Measurements from ENCODE around the gene SLAMF9.

The SLAMF9 gene

DNA sequence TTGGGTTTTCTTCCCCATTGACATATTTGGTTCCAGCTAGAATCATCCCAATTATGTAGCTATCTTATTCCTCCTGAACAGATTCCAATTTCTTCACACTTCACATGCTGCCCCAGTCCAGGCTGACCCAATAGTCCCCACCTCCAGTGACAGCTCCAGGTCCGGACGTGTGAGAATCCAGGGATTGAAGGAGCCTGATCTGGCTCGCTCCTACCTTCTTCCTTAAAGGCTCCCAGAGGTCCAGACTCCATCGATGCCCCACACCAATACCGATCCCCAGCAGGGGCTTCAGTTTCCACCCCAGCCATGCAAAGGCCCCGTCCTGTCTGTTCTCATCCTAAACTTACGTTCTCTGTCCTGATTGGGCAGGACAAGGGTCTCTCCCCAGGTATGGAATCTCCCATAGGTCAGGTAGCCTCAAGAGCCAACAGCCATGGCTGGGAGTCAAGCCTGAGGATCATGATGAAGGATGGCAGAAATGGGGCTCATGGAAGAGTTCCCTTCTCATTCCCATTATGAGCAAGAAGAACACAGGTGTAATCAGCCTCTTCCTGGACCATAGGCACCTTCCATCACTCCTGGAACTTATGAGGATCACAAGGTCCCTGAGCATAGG, 20.4 kb upstream of the SLAMF9 start:
- no peak for DNase-seq

DNA sequence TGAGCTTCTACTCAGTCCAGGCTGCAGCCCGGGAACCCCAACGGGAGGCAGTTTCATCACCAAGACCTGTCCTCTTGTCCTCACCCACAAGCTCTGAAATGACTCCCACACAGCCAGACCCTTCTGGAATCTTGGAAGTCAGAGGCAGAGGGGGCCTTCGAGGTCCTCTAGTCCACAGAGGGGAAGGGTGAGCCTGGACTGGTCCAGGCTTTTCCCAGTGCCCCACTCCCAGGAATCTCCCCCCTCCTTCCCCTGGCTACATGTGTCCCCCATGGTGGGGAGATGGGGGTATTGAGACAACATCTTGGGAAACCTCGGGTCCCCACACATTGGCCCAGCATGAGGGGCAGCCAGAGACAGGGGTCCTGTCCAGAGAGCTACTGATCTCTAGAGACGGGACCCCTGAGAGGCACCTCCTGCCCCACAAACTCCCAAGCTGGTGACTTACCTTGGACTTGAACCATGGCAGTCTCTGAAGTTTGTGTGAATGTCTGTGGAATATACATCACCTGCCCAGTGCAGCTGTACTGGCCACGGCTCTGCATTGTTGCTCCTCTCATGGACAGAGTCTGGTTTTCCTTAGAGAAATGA, 19.4 kb upstream of the SLAMF9 start:
- no peak for DNase-seq

DNA sequence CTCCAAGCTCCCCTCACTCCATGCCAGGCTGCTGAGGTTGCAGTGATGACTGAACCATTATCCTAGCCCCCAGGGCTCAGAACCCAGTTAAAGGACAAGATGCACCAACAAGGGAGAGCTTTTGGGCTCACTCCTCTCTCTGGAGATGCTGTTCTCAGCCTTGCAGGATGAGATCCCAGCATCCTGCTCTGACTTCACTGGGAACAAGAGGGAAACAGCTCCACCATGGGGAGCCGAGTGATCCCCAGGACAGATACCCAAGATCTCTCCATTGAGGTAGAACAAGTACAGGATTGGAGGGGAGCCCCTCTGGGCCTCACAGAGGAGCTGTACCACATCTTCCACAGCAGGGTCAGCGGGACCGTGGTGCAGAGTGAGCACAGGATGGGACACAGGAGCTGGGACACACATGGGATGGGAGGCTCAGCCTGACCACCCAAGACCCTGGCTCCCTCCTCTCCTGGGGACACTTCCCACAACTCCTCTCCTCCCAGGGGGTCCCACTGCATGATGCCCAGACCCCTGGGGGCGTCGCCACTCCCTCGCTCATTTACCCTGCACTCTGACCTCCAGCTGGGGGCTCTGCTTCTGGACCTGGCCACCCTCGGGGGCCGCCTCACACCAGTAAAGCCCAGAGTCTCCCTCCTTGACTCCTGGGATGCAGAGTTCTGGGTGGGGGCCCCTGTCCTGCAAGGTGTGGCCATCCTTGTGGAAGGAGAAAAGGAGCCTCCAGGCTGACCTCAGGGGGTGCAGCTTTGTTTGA, 18.6 kb upstream of the SLAMF9 start:
- no peak for DNase-seq

DNA sequence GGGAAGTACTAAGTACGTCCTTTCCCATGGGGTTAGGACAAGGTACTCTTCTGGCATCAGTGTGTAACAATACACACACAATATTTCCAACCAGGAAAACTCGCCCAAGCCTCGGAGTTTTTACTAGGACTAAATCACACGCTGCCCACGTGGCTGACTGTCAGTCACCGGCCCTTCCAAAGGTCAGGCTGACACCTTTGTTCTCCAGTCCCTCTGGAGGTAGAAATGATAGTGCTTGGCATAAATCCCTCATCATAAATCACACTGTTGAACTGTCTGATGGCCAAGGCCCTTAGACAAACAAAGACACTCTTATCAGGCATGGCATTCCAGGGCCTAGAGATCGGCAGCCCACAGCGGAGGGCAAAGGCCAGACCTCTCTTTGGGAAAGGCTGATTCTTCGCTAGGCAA, 16.9 kb upstream of the SLAMF9 start:
- no peak for DNase-seq

DNA sequence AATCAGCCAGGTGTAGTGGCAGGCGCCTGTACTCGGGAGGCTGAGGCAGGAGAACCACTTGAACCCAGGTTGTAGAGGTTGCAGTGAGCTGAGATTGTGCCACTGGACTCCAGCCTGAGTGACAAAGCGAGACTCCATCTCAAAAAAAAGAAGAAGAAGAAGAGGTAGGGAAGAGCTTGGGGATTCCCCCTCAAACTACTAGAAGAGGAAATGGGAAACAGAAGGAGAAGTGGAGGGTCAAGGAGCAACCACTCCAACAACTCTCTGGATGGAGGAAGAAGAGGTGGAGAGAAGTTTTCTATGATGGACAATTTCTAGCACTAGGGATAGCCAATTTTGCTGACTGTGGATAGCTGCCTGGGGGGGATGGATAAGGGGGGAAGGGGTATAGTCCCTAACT, 14.9 kb upstream of the SLAMF9 start:
- DNase-seq, result no peak

DNA sequence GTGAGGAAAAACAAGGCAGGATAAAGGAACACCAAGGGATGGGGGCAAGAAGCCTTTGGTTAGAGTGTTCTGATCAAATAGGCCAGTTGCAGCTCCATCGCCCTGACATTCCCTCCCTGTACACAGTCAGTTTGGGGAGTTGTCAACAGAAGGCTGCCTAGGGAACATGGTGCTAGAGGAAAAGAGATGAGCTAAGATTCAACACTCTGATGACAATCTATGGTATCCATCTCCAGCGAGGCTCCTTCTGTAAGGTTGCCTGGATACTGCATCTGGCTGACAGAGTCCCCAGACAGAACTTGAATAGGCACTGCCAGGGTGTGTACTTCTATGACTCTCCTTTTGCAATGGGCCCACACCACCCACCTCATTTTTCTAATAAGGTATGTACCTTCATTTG, 11.2 kb upstream of the SLAMF9 start:
- no peak for DNase-seq

DNA sequence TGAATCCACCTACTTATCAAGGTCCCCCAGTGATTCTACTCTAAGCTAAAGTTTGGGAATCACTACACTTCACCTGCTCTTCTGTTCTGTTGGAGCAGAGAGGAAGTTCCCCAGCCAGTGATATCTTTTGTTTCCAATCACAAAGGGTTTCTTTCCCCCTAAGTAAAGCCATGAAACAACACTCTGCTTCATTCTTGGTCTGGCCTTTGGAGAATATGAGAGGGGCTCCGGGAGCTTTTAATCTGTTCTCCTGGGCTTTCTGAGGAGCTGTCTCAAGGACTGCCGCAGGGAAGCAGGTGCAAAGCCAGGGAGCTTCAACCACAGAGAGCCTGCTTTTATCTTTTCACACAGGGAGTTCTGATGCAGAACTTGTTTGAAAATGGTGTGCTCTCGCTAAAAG, 10.1 kb upstream of the SLAMF9 start:
- no peak for DNase-seq

DNA sequence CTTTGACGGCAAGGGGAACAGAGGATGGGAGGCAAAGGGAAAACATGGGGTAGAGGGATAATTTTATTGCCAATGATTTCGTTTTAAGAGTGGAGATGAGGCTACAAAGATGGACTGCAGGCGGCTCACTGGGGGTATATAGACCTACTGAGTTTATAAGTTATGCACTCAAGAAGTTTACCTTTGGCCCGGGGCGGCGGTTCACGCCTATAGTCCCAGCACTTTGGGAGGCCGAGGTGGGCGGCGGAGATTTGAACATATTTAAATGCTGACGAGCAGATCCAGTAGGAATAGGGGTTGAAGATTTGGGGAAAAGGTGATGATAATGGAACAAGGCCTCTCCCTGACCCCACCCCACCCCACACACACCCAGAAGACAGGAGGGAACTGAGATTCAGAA, 8.1 kb upstream of the SLAMF9 start:
- no peak for DNase-seq

DNA sequence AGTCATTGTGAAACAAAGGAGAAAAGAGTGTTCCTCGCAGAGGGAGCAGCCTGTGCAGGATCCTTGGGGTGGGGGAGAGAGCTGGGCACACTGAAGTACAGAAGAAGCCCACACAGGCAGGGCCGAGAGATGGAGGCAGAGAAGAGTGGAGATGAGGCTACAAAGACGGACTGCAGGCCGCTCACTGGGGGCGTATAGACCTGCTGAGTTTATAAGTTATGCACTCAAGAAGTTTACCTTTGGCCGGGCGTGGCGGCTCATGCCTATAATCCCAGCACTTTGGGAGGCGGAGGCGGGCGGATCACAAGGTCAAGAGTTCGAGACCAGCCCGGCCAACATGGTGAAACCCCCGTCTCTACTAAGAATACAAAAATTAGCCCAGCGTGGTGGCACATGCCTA, 7.6 kb upstream of the SLAMF9 start:
- no peak for DNase-seq

DNA sequence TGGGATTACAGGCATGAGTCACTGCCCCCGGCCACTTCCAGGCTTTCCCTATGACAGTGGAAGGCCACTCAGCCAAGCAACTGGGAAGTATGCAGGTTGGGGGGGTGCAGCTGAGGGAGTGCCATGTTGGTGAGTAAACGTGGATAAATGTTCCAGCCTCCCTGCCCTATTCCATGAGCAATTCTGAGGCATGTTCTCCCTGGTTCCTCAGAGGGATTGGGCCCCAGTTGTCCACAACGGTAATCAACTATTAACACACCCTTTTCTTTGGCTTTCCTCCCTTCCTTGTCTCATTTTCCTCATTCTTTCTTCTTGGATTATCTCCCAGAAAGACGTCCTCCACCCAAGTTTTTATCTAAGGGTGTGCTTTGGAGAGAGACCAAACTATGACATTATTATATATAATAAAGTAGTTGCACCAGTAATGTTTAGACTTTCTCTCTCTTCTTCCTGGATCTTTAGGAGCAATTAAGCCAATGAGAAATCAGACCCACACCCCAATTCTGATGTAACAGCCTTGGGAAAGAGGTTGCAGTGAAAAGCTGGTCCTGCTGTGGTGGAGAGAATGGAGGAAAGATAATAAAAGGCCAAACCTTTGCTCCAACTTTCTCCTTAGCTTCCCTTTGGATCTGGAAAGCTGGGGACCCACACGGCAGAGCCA, 6.8 kb upstream of the SLAMF9 start:
- DNase-seq, result no peak

DNA sequence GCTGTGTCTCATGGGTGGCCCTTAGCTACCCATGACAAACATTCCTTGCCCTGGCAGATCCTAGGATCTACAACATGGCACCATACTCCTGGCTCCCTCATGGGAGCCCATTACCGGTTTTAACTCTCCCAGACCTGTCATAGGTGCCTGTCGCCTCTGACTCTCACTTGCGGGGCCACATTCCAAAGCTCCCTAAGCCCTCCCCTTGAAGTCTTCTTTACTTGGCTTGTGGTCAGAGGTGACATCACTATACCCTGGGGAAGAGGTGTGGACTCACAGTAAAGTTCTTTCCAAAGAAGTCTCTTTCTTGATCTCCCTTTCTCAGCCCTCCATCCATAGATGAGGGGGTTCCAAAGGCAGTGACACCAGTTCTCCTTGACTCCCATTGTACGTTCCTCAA, 5.4 kb upstream of the SLAMF9 start:
- no peak for DNase-seq

DNA sequence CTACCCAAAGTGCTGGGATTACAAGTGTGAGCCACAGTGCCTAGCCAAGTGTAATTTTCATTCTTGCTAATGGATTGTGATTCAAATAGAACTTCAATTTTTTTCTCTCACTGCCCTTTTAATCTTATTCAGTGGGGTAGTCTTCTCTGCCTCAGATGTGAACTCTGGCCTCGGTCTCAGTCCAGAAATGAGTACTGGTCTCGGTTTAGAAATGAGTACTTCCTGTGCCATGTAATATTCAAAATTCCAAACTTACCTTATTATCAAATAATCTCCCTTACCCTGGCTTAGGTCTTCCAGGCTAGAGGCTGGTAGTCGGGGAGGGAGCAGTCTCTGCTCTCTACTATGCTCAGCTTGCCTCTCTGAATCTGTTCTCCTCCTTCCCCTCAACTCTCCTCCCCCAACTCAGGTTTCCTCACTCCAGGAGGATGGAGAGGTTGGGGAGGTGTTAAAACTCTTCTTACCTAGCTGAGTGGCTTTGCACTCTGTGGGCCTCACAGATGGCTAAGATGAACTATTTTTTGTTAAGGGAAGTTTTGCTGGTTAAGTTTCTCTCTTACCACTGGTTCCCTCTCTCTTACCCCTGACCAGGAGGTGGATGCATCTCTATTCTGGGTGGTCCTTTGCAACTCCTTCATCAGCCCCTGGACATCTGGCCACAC, 4.8 kb upstream of the SLAMF9 start:
- no peak for DNase-seq

DNA sequence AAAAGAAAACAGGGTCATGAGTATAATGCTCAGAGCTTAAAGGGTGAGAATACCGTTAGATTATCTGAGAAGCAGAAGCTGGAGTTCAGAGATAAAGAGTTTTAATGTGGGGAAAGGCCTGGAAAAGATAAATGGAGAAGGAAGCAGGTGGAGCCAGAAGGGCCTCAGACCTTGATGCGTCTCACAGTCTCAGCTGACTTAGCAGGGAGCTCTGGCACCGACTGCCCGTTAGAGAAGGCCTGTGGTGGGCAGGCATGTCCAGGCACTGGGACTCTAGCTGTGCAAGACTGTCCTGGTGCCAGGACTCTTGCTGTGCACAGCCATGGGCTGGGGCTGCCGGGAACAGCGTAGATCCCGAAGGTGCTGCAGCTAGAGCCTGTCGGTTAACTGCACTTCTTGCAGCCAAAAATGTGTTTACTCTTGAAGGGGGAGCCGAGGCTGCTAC, 3.8 kb upstream of the SLAMF9 start:
- DNase-seq, result no peak

DNA sequence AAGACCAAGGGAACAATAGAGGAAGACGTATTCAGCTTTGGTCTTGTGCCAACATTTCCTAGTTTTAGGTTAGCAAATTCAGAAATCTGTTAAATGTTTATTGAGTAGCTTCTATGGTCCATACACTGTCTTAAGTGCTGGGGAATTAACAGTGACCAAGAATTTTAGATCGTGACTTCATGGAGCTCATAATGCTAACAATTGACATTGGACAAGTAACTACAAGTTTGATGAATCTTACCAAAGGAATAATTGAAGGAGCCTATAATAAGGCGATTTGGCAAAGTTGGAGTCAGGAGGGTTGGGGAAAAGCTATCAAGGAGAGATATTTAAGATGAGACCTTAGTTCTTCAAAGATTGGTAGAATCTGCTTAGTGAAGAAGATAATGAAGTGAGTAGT, 1.4 kb upstream of the SLAMF9 start:
- DNase-seq, result no peak

DNA sequence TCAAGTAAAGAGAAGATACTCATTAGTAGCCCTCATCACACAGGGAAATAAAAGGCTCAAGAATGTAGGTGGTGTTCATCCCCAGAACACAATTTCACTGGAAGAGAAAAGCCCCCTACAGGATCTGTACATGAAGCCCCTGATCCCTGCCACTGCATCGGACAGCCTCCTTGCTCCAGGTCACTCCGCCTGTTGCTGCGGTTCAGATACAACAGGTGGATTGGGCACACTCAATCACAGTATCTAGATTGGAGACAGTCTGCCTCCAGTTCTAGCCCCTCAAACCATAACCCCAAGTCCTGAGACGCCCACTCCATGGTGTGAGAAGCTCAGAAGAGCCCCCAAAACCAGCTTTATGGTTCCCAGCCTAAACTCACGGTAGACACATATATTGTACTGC, 1.1 kb downstream of the SLAMF9 start:
- DNase-seq, result no peak

DNA sequence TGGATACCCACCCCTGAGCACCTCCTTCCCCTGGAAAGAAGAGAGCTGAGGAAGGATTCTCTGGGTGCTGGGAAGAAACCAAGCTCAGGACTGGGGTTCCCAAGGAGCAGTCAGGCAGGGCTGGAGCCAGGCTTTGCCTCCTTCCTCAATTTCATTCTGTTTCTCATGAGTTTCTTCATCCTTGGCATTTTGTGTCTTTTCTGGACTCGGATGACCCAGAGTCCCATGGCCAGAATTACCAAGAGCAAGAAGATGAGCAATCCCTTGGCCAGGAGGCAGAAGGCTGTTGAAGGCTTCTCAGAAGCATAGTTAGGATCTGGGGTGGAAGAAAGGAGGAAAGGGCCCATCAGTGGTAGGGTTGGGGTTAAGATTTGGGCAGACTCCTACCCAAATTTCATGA, 2.5 kb downstream of the SLAMF9 start:
- DNase-seq, result no peak

DNA sequence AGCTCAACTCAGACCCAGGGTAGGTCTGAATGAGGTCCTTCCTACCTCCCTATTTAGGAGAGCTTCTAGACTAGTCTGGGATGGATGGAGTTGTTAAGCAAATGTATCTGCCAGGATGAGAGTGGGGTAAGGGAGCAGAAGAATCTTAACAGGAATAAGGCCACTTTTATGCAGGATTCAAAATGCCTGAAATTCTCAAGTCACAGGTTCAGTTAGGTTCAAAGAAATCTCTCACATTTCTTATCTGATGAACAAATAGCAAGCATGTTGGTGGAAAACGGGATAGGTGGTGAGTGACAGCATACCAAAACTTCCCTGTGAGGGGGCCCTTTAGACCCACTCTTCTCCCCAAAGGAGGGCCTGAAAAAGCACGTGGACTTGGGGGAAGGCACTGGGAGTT, 3.0 kb downstream of the SLAMF9 start:
- DNase-seq, result no peak

DNA sequence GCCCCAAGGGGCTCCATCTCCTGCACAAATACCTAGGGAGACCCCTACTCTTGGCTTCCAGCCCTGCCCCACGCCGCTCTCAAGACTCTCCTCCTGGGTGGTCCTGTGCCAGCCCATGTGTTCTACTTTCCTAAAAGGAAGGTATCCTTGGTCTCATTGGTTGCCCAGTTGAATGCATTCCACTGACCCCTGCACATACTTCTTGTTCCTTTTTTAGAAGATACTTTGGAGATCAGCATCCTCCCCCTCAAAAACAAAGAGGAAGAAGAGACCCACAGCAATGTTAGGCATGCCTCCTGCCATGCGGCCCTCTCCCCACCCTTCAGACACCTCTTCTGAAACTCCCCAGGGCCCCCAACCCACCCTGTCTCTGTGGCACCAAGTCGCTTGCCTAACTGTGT, 4.1 kb downstream of the SLAMF9 start:
- DNase-seq, result no peak

DNA sequence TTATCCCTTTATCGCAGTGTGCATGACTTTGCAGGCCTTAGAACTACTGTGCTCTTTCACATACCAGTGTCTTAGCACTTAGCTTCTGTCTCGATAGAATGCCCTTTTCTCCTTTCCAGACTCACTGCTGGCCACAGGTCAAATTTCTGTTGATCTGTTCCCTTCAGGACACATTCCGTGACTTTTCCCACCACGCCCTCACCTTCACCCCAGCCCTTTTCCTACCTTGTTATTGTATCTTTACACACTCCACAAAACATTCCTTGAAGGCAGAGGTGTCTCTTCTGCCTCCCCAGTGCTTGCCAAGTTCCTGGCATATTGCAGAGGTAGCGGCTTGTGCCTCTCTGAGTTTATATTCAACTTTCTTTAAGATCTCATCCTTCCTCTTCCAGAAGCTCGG, 4.9 kb downstream of the SLAMF9 start:
- no peak for DNase-seq

DNA sequence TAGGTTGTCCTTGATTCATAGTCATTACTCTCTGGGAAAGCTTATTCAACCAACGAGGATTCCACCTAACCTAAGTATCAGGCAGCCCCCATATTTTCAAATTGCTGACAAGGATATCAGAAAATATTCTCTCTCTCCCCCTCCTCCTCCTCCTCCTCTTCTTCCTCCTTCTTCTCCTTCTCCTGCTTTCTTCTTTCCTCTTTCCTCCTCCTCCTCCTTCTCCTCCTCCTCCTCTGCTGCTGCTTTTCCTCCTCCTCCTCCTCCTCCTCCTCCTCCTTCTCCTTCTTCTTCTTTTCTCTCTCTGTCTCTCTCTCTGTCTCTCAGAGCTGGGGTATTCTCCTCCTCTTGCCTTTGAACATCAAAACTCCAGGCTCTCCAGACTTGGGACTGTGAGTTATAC, 6.1 kb downstream of the SLAMF9 start:
- no peak for DNase-seq

DNA sequence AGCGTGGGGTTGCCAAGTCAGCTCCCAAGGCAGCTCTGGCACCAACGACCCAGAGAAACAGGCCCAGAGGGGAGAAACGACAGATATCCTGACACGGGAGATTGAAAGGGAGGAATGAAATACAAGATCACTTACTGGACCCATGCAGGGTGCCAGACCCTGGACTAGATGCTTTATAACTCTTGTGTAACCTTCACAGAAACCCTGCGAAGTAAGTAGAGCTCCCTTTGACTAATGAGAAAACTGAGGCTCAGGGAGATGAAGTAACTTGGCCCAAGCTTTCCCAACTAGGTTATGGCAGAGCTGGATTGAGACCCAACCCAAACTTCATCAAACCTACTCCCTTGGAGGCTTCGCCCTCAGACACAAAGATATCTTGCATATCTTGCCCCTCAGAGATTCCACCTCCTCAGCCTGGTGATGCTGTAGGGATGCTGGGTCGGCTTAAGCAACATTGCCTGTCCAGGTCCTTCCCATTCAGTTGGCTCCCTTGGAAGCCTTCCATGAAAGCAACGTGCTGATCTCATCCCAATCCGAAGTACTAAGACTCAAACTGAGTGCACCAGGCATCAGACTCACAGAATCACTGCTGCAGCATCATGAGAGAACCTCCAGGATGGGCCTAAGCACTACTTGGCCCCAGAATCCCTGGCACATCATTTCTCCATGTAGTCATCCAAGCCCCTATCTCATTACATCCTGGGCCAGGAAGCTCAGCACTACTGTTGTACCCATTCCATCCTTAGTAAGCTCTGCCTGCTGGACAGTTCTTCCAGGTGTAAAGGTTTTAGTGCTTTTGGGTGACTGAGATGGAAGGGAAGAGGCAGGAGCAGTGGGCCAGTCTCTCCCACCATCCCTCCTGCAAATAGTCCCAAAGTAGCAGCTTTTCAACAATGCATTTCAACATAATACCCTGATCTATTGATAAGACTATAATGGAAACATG, 7.5 kb downstream of the SLAMF9 start:
- DNase-seq, result no peak
